GDM1 (cell line): ENCODE data around the gene CHCHD1.
"Not testable (repeated sequence)": the region's sequence is repeated elsewhere in the genome, so short reads cannot be mapped to it uniquely, and the experiment has no call there.

Experiments
- DNase-seq: peaks from one replicate; lab custom pipeline; 2025; lab: John Stamatoyannopoulos, UW

CHCHD1 gene

GRCh38 chr10:73781879-73782748 lies at the start of gene CHCHD1:
Gene CHCHD1, plus strand, starts transcription at chr10:73782048. Its CDS starts 28 bp downstream, at chr10:73782076.
- DNase-seq, result peak; percentile 76

- DNase-seq, result no peak
These were observed 49.4 kb upstream of the CHCHD1 start for GRCh38 chr10:73732426-73732825.

- no peak for DNase-seq
These were observed 48.8 kb upstream of the CHCHD1 start for GRCh38 chr10:73732931-73733623.

GRCh38 chr10:73734028-73734720 lies 47.7 kb upstream of the CHCHD1 start:
- DNase-seq, result no peak

GRCh38 chr10:73734796-73735305 lies 47.0 kb upstream of the CHCHD1 start:
- DNase-seq, result no peak

GRCh38 chr10:73740501-73741254 lies 41.2 kb upstream of the CHCHD1 start:
- DNase-seq, result not testable (repeated sequence)

GRCh38 chr10:73742454-73742734 lies 39.5 kb upstream of the CHCHD1 start:
- DNase-seq, result no peak

- DNase-seq, result no peak
These were observed 38.4 kb upstream of the CHCHD1 start for GRCh38 chr10:73743327-73743904.

- peak; percentile 88 for DNase-seq
These were observed 37.8 kb upstream of the CHCHD1 start, which contains the start of gene SEC24C for GRCh38 chr10:73743905-73744663. Gene SEC24C, plus strand, starts transcription at chr10:73744372. Its CDS starts 2,461 bp downstream, at chr10:73746833.

- peak; percentile 30 for DNase-seq
These were observed 37.2 kb upstream of the CHCHD1 start for GRCh38 chr10:73744664-73744975.

- no peak for DNase-seq
These were observed 35.1 kb upstream of the CHCHD1 start for GRCh38 chr10:73746721-73747120.

GRCh38 chr10:73750819-73751218 lies 31.0 kb upstream of the CHCHD1 start:
- DNase-seq, result no peak

- DNase-seq, result no peak
These were observed 25.7 kb upstream of the CHCHD1 start for GRCh38 chr10:73756183-73756582.

GRCh38 chr10:73758704-73759511 lies 22.9 kb upstream of the CHCHD1 start:
- DNase-seq, result no peak

- no peak for DNase-seq
These were observed 22.2 kb upstream of the CHCHD1 start for GRCh38 chr10:73759512-73760115.

- no peak for DNase-seq
These were observed 20.1 kb upstream of the CHCHD1 start for GRCh38 chr10:73761781-73762180.

- no peak for DNase-seq
These were observed 18.9 kb upstream of the CHCHD1 start for GRCh38 chr10:73762915-73763314.

- no peak for DNase-seq
These were observed 18.5 kb upstream of the CHCHD1 start for GRCh38 chr10:73763343-73763742.

GRCh38 chr10:73765066-73765465 lies 16.8 kb upstream of the CHCHD1 start:
- DNase-seq, result no peak

GRCh38 chr10:73768881-73769280 lies 13.0 kb upstream of the CHCHD1 start:
- DNase-seq, result no peak
